ENCODE data around the gene HMCN2.

The HMCN2 gene

GRCh38 chr9:130237076-130237475 lies 28.5 kb upstream of the HMCN2 start:
- Histone ChIP-seq H3K27me3 (no peaks in the 10 kb centered on the region), H3K4me3 (no peak overlapping the region), H3K9ac (peak overlapping the region in 5 of 11 experiments; percentile 2 to 35 (median 21); a peak in 5 of 22 replicates), H3K27ac (0 out of 22 replicates have a peak overlapping the region, but pooled peaks of 2 of the 11 experiments have one; percentile 1 to 4), H3K9me3 (replicated peaks in 1 of 11) (no peaks in the 10 kb centered on the region), H3K4me1 (peaks cover 35 to 68% (median 56%) of the 10 kb centered on the region in 10 experiments), H3K4me2 (peak overlapping the region in 9 of 11 experiments; percentile 13 to 61 (median 33); a peak in 8 of 22 replicates), H3K36me3 (peaks cover 15 to 36% (median 28%) of the 10 kb centered on the region in 11 experiments), H4K20me1 (peaks cover 0 to 8% (median 0%) of the 10 kb centered on the region in 11 experiments; a peak in 5 of 22 replicates)
- TF ChIP-seq Cebpa-rat (IDR thresholded peaks at IDR 0.05) = no peak

- Histone ChIP-seq H3K4me1 (peaks cover 35 to 68% (median 56%) of the 10 kb centered on the region in 10 experiments), H3K4me3 (no peak overlapping the region), H3K27me3 (no peaks in the 10 kb centered on the region), H3K9ac (no peak overlapping the region), H4K20me1 (peaks cover 0 to 8% (median 0%) of the 10 kb centered on the region in 11 experiments; a peak in 5 of 22 replicates), H3K9me3 (replicated peaks in 1 of 11) (no peaks in the 10 kb centered on the region), H3K27ac (no peak overlapping the region), H3K4me2 (peak overlapping the region in 6 of 11 experiments; percentile 9 to 35 (median 28); a peak in 8 of 22 replicates), H3K36me3 (peaks cover 11 to 28% (median 21%) of the 10 kb centered on the region in 11 experiments)
- TF ChIP-seq Cebpa-rat (IDR thresholded peaks at IDR 0.05) = no peak
Observed at GRCh38 chr9:130237763-130238524, 27.6 kb upstream of the HMCN2 start.

- no peak for TF ChIP-seq Cebpa-rat (IDR thresholded peaks at IDR 0.05)
- Histone ChIP-seq H3K27me3 (no peaks in the 10 kb centered on the region), H3K4me3 (no peak overlapping the region), H3K36me3 (peaks cover 0 to 14% (median 7%) of the 10 kb centered on the region in 11 experiments; a peak in 18 of 22 replicates), H3K4me1 (peaks cover 35 to 63% (median 54%) of the 10 kb centered on the region in 10 experiments), H4K20me1 (peaks cover 0 to 8% (median 0%) of the 10 kb centered on the region in 11 experiments; a peak in 4 of 22 replicates), H3K9ac (no peak overlapping the region), H3K27ac (peak overlapping the region in 1 of 11 experiments; percentile 71; a peak in 2 of 22 replicates), H3K9me3 (replicated peaks in 1 of 11) (no peaks in the 10 kb centered on the region), H3K4me2 (peak overlapping the region in 4 of 11 experiments; percentile 40 to 95 (median 86); a peak in 8 of 22 replicates)
Observed at GRCh38 chr9:130239363-130239695, 26.2 kb upstream of the HMCN2 start.

GRCh38 chr9:130239741-130240241 lies 25.8 kb upstream of the HMCN2 start:
- H4K20me1 ChIP-seq = peaks cover 0 to 8% (median 0%) of the 10 kb centered on the region in 11 experiments; a peak in 3 of 22 replicates
- H3K9ac ChIP-seq = peak overlapping the region in 4 of 11 experiments; percentile 30 to 50 (median 34); a peak in 5 of 22 replicates
- peak overlapping the region in 3 of 11 experiments; percentile 48 to 71 (median 56); a peak in 5 of 22 replicates for H3K27ac ChIP-seq
- H3K36me3 ChIP-seq = peaks cover 0 to 9% (median 3%) of the 10 kb centered on the region in 11 experiments; a peak in 9 of 22 replicates
- H3K4me3 ChIP-seq = peak overlapping the region in 2 of 10 experiments; percentile 4 to 20; a peak in 1 of 20 replicates
- no peaks in the 10 kb centered on the region for H3K9me3 ChIP-seq (replicated peaks in 1 of 11)
- H3K4me2 ChIP-seq = peak overlapping the region in 8 of 11 experiments; percentile 19 to 95 (median 47); a peak in 13 of 22 replicates
- H3K4me1 ChIP-seq = peaks cover 35 to 58% (median 50%) of the 10 kb centered on the region in 10 experiments
- no peaks in the 10 kb centered on the region for H3K27me3 ChIP-seq
- TF ChIP-seq Cebpa-rat (IDR thresholded peaks at IDR 0.05) = no peak

GRCh38 chr9:130240410-130241197 lies 25.0 kb upstream of the HMCN2 start:
- Histone ChIP-seq H4K20me1 (peaks cover 0 to 2% (median 0%) of the 10 kb centered on the region in 11 experiments; a peak in 3 of 22 replicates), H3K9me3 (replicated peaks in 1 of 11) (no peaks in the 10 kb centered on the region), H3K4me3 (0 out of 20 replicates have a peak overlapping the region, but pooled peaks of 1 of the 10 experiments have one; percentile 4), H3K9ac (peak overlapping the region in 2 of 11 experiments; percentile 30 to 50; a peak in 2 of 22 replicates), H3K4me2 (peak overlapping the region; percentile 19 to 95 (median 40); a peak in 20 of 22 replicates), H3K27me3 (no peaks in the 10 kb centered on the region), H3K36me3 (peaks cover 0 to 1% (median 0%) of the 10 kb centered on the region in 11 experiments; a peak in 2 of 22 replicates), H3K27ac (peak overlapping the region in 7 of 11 experiments; percentile 14 to 71 (median 48); a peak in 12 of 22 replicates), H3K4me1 (peaks cover 34 to 56% (median 48%) of the 10 kb centered on the region in 10 experiments)
- no peak for TF ChIP-seq Cebpa-rat (IDR thresholded peaks at IDR 0.05)

- H4K20me1 ChIP-seq = no peaks in the 10 kb centered on the region; a peak in 1 of 22 replicates
- no peak for TF ChIP-seq Cebpa-rat (IDR thresholded peaks at IDR 0.05)
- no peak overlapping the region for H3K9ac ChIP-seq
- no peaks in the 10 kb centered on the region for H3K27me3 ChIP-seq
- H3K4me3 ChIP-seq = no peak overlapping the region
- H3K4me2 ChIP-seq = peak overlapping the region; percentile 19 to 95 (median 40); a peak in 20 of 22 replicates
- no peaks in the 10 kb centered on the region for H3K9me3 ChIP-seq (replicated peaks in 1 of 11)
- H3K4me1 ChIP-seq = peaks cover 29 to 50% (median 42%) of the 10 kb centered on the region in 10 experiments
- H3K27ac ChIP-seq = peak overlapping the region in 6 of 11 experiments; percentile 14 to 71 (median 46); a peak in 7 of 22 replicates
- no peaks in the 10 kb centered on the region for H3K36me3 ChIP-seq
Observed at GRCh38 chr9:130241198-130241535, 24.4 kb upstream of the HMCN2 start.

- Histone ChIP-seq H3K36me3 (no peaks in the 10 kb centered on the region), H3K9ac (no peak overlapping the region), H3K4me1 (peaks cover 16 to 37% (median 31%) of the 10 kb centered on the region in 10 experiments; a peak in 19 of 20 replicates), H3K9me3 (replicated peaks in 1 of 11) (no peaks in the 10 kb centered on the region), H3K27me3 (no peaks in the 10 kb centered on the region), H3K4me3 (no peak overlapping the region), H3K27ac (no peak overlapping the region), H3K4me2 (peak overlapping the region in 4 of 11 experiments; percentile 2 to 33 (median 22); a peak in 2 of 22 replicates), H4K20me1 (no peaks in the 10 kb centered on the region)
- no peak for TF ChIP-seq Cebpa-rat (IDR thresholded peaks at IDR 0.05)
Observed at GRCh38 chr9:130242270-130243014, 23.1 kb upstream of the HMCN2 start.
